SK-N-SH treated with all-trans-retinoic acid at 6 μM for 48 hours (cell line): ENCODE data around the gene TMEM244.

Source experiments
- ARNTL ChIP-seq: fragments of 450-650 bp; formaldehyde crosslinking; IDR thresholded peaks from 2 replicates; pipeline ENCODE4 v1.5.0; 2020; ENCODE audit warnings: low read depth, mild to moderate bottlenecking, moderate library complexity, borderline replicate concordance
- CSRNP3 ChIP-seq: fragments of 250-450 bp; sonication (Bioruptor Pico); IDR thresholded peaks from 2 replicates; pipeline ENCODE4 v1.5.1; 2021; ENCODE audit warnings: mild to moderate bottlenecking, moderate library complexity
- ESRRG ChIP-seq: fragments of 250-450 bp; sonication (Bioruptor Pico); IDR thresholded peaks from 2 replicates; pipeline ENCODE4 v1.6.1; 2021; ENCODE audit warnings: mild to moderate bottlenecking
- ISL1 ChIP-seq: fragments of 250-450 bp; sonication (Bioruptor Pico); IDR thresholded peaks from 2 replicates; pipeline ENCODE4 v2.1.2; 2022; ENCODE audit warnings: mild to moderate bottlenecking, moderate library complexity
- OSR1 ChIP-seq: fragments of 250-450 bp; sonication (Bioruptor Pico); IDR thresholded peaks from 2 replicates; pipeline ENCODE4 v1.8.0; 2022; ENCODE audit warnings: moderate library complexity, mild to moderate bottlenecking, inconsistent platforms
- PATZ1 ChIP-seq: fragments of 250-450 bp; sonication (Bioruptor Pico); IDR thresholded peaks from 2 replicates; pipeline ENCODE4 v1.8.0; 2020; ENCODE audit warnings: mild to moderate bottlenecking, moderate library complexity, borderline replicate concordance
- POU6F1 ChIP-seq: fragments of 250-450 bp; sonication (Bioruptor Pico); IDR thresholded peaks from 2 replicates; pipeline ENCODE4 v1.8.0; 2021; ENCODE audit warnings: low read depth, mild to moderate bottlenecking, moderate library complexity, borderline replicate concordance
- RARB ChIP-seq: fragments of 250-450 bp; sonication (Bioruptor Pico); IDR thresholded peaks from 2 replicates; pipeline ENCODE4 v1.8.0; 2021; ENCODE audit warnings: mild to moderate bottlenecking, moderate library complexity
- SNAI2 ChIP-seq: fragments of 250-450 bp; sonication (Bioruptor Pico); IDR thresholded peaks from 2 replicates; pipeline ENCODE4 v1.5.0; 2020; ENCODE audit warnings: mild to moderate bottlenecking, moderate library complexity
- TCF4 ChIP-seq: fragments of 250-450 bp; sonication (Bioruptor Pico); IDR thresholded peaks from 2 replicates; pipeline ENCODE4 v1.8.0; 2021; ENCODE audit warnings: mild to moderate bottlenecking, moderate library complexity, borderline replicate concordance
- TOX ChIP-seq: fragments of 250-450 bp; sonication (Bioruptor Pico); IDR thresholded peaks from 2 replicates; pipeline ENCODE4 v1.8.0; 2021; ENCODE audit warnings: mild to moderate bottlenecking, moderate library complexity, borderline replicate concordance
- ZC3H10 ChIP-seq: fragments of 250-450 bp; sonication (Bioruptor Pico); IDR thresholded peaks from 2 replicates; pipeline ENCODE4 v1.5.1; 2021; ENCODE audit warnings: mild to moderate bottlenecking, moderate library complexity
- ZNF565 ChIP-seq: fragments of 450-650 bp; formaldehyde crosslinking; conservative IDR thresholded peaks from 2 replicates; pipeline ENCODE4 v1.5.0; 2020; ENCODE audit warnings: low read depth, mild to moderate bottlenecking, moderate library complexity

- no peak for TF ChIP-seq ISL1 (CRISPR knock-in tag)
- no peak for TF ChIP-seq PATZ1
- no peak for TF ChIP-seq SNAI2 (CRISPR knock-in tag)
- no peak for TF ChIP-seq RARB (CRISPR knock-in tag)
- no peak for TF ChIP-seq CSRNP3 (CRISPR knock-in tag)
- no peak for TF ChIP-seq ZC3H10 (CRISPR knock-in tag)
- no peak for TF ChIP-seq ESRRG (CRISPR knock-in tag)
- TF ChIP-seq OSR1: no peak
- no peak for TF ChIP-seq POU6F1 (CRISPR knock-in tag)
- TF ChIP-seq ARNTL (CRISPR knock-in tag): no peak
- TF ChIP-seq TCF4 (CRISPR knock-in tag): no peak
- TF ChIP-seq TOX (CRISPR knock-in tag): no peak
- no peak for TF ChIP-seq ZNF565 (CRISPR knock-in tag)
These were observed 7.0 kb downstream of the TMEM244 start for GRCh38 chr6:129853996-129854711.
